Left lobe of liver (tissue), 2 donors: ENCODE results near the gene PROS1. TPM values are rescaled to one million over a fixed set of nuclear protein-coding genes. Genes with fewer than 3 reads are reported as not detected.
"Not testable (repeated sequence)": the region's sequence is repeated elsewhere in the genome, so short reads cannot be mapped to it uniquely, and the experiment has no call there.

Experiments used
- ATAC-seq: fragments of 200-7000 bp; cut with Tn5 transposase; one replicate; pipeline ENCODE4 v1.9.1; 2020; ENCODE audit warnings: mild to moderate bottlenecking, moderate library complexity
- DNase-seq: peaks from one replicate; pipeline ENCODE4 v3.0.0-alpha.2; 2020; ENCODE audit warnings: low spot score
- total RNA-seq: library from RNA; stranded (reverse); gene quantifications from one replicate; pipeline ENCODE4 v1.2.1, GENCODE V29; 2021
- donor health status: DM: no; HTN: no; CAD: no; lungs with moderate emphysema.
- donor health status: DM: no; HTN: yes; CAD: no.

PROS1 gene
- total RNA-seq, 1 donor from 2014 or later: 147 TPM

DNA sequence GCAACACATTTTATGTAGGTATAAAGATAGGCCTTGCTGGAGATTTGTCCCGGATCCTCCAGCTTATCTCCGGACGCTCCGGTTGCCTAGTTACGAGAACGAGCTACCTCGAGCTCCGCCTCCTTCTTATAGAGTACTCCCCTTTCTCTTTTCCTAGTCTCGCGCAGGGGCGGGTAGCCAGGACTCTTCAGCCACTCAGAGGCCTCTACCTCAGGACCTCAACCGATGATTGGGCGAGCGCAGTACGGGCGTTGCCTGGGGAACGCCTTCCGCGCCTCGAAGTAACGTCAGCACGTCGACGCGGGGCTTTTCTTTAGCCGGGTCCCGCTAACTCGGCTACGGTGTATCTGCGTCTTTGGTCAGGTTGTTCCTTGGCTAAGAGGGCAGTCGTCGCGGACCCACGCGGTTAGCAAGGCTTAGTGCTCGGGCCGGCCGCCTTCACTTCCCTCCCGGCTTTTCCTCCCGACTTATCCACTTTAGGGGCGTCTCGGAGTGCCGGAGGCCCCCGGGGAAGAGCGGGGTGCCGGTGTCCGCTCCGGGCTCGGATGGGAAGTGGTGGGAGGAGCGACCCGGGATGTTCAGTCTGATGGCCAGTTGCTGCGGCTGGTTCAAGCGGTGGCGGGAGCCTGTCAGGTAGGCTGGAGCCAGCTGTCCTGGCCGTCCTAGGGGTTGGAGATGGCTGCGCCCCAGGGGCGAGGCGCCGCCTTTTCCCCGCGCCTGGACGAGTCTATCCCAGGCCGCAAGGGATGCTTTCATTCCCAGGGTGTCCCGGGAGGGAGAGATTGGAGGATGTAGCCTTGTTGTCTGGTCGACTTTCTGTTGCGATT lies 6.4 kb upstream of the PROS1 start, which contains the start of gene ARL13B:
Gene ARL13B (plus strand): TSS at position 306 of the 827 bp plus-strand sequence. CDS start 269 bp downstream, at position 575.
- ATAC-seq (peak; percentile 98), DNase-seq (peak; percentile 99)

DNA sequence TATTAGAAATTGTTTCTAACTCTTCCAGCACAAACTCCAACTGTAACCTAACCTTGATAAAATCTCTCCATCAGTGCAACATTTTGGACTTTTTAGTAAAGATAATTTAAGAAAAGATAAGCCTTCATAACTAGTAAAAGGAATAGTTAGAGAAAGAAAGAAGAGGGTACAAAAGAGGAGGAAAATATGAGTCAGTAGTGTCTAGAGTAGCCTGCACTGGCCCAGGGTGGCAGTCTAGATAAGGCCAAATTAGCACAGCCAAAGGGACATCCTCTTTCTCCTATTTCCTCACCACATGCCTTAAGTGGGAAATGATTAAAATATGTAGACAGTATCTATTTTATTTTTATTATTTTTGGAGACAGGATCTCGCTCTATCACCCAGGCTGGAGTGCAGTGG lies 3.7 kb downstream of the PROS1 start:
- no peak for DNase-seq
- no peak for ATAC-seq

DNA sequence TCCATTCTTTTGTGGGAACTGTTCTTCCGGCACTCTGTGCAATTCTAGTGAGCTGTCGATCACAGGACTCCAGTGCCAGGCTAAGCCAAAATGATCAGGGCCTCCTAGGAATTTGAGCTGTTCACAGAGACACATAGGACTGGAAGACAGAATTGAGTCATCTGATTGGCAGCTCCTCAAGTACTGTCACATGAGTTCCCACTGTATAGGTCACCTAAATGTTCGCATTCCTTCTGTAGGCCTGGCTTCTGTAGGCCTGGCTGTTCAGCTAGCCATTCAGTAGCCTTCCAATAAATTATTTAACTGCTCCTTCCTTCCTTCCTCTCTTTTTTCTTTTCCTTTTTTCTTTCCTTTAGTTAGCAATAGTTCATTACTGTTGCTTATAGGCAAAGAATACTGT lies 4.3 kb downstream of the PROS1 start:
- DNase-seq: no peak
- no peak for ATAC-seq

DNA sequence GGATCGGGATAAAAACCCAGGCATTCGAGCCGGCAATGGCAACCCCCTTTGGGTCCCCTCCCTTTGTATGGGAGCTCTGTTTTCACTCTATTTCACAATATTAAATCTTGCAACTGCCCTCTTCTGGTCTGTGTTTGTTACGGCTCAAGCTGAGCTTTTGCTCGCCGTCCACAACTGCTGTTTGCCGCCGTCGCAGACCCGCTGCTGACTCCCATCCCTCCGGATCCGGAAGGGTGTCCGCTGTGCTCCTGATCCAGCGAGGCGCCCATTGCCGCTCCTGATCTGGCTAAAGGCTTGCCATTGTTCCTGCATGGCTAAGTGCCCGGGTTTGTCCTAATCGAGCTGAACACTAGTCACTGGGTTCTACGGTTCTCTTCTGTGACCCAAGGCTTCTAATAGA lies 8.6 kb downstream of the PROS1 start:
- not testable (repeated sequence) for ATAC-seq

DNA sequence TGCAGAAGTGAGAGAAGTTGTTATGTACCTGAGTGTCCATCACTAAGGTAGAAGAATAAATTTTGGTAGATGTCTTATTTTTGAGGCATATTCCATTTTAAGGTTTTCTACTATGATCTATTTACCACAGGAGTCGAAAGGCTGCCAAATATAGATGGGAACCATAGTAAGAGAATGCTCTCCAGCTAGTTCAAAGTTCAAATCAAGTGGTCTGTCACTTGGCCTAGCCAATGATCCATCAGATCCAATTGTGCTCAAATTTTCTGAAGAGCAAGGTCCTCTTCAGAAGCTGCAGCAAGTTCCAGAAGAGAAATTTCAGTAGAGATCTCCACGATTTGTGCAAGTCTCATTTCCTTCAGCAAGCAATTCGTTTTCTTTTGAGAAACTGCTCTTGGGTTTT lies 10.9 kb downstream of the PROS1 start:
- ATAC-seq (peak; percentile 62), DNase-seq (no peak)

More for the DNA sequence above, 8.6 kb downstream of the PROS1 start:
- not testable (repeated sequence) for DNase-seq

DNA sequence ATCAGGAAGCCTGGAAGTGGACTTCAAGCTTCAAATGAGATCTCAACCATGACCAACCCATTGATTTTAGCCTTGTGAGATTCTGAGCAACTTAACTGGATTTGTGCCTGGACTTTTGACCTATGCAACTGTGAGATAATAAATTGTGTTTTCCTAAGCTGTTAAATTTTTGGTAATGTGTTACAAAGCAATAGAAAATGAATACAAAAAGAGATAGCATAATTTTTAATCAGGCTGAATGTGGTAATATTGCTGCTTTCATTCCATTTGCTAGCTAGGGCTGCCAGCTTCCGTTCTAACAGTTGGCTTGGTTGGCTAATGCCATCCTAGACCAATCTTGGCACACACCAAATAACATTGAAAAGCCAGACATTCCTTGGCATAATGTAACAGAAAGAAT lies 12.2 kb downstream of the PROS1 start:
- peak; percentile 88 for ATAC-seq
- peak; percentile 60 for DNase-seq

DNA sequence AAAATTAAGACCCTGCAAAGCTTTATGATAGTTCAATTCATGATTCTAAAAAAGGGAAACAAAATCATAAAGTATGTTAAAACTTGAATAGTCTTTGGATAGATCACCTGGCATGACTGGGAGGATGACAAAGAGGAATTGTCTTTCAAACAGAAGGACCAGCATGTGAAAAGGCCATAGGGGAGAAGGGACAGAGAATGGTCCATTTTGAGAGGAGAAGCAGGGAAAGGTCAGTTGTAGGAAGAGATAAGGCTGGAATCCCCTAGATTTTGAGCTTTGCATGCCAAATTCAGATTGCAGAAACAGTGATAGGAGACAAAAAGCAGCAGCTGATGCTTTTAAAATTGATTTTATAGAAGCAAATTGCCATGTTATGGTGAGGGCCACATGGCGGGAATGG lies 12.7 kb downstream of the PROS1 start:
- ATAC-seq (no peak), DNase-seq (no peak)

DNA sequence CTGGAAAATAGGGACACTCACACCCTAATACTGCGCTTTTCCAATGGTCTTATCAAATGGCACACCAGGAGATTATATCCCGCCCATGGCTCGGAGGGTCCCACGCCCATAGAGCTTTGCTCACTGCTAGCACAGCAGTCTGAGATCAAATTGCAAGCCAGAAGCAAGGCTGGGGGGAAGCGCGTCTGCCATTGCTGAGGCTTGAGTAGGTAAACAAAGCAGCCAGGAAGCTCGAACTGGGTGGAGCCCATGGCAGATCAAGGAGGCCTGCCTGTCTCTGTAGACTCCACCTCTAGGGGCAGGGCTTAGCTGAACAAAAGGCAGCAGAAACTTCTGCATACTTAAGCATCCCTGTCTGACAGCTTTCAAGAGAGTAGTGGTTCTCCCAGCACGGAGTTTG lies 23.7 kb downstream of the PROS1 start:
- not testable (repeated sequence) for DNase-seq, ATAC-seq

DNA sequence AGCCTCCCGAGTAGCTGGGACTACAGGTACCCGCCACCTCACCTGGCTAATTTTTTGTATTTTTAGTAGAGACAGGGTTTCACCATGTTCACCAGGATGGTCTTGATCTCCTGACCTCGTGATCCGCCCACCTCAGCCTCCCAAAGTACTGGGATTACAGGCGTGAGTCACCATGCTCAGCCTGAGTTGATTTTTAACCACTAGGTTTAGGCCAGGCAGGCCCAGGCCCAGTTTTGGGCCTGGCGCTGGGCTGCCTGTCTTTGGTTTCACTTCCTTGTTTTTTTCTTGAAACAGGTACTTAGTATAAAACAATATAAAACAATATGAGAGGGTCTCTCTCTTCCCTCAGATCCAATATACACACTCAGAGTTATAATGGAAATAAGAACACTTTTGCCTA lies 36.2 kb downstream of the PROS1 start:
- not testable (repeated sequence) for DNase-seq, ATAC-seq

DNA sequence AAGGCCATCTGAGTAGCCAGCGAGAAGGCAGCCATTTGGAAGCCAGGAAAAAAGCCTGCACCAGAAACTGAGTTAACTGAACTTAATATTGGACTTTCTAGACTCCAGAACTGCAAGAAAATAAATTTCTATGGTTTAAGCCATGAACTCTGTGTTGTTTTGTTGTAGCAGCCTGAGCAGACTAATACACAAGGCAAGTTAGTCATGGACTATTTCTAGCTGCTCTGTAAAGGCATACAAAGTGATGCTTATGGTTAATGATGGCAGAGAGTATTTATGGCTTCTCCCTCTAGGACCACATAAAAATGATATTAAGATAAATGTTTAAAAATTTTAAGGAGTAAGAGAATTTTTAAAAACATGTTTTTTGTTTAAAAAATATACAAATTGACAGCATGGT lies 37.1 kb downstream of the PROS1 start:
- DNase-seq (no peak), ATAC-seq (no peak)

DNA sequence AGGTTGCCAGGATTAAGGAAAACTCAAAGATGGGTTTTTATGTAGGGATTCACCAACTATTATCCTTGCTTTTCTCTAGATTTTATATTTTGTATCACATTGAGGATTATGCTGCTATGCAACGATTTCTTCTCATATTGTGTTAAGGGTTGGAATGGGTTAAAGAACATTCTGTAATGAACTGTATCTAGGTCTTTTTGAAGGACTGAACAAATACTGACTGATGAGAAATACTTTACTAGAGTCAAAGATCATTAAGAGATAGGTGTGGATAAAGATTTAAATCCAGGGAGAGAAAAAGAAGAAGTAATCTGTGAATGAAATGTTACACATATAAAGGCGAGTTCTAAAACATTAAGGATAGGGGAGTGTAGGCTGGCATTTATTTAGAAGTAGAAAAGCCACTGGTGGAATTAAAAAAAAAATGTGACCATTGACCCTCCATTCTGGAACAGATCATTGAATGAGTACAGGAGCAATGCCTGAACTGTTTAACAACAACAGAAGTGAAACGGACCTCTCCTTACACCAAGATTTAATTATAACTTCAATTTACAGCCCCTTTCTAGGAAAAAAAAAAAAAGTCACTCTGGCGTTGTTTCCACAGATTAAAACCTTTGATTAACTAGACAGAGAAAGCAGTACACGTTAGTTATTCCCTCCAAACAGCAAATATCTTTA lies 39.2 kb downstream of the PROS1 start:
- DNase-seq: no peak
- peak; percentile 76 for ATAC-seq

DNA sequence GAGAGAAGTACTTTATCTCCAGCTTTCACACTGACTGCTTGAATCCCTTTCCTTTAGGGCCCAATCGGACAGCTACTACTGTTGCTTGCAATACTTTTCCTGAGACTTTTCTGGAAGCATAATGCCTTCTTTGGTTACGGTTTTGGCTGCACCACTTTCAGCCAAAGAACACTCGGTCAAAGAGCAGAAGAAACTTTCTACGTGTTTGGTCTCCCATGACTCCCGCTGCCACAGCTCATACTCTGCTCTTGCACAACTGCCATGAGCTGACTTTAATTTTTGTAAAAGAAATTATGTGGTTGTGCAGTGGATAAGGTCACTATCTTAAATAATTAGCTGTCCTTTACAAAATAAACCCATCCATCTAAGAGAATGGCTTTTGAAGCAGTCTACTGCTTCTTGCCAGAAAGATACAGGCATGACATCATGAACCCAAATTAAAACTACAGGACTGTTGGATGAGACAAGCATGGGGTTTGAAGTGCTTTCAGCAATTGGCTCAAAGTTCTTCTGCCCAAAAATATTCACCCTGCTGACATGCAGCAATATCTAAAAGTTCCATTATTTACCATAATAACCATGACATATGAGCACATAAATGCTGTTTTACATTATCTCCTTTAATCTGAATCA lies 42.0 kb downstream of the PROS1 start:
- peak; percentile 68 for DNase-seq
- ATAC-seq: peak; percentile 81

DNA sequence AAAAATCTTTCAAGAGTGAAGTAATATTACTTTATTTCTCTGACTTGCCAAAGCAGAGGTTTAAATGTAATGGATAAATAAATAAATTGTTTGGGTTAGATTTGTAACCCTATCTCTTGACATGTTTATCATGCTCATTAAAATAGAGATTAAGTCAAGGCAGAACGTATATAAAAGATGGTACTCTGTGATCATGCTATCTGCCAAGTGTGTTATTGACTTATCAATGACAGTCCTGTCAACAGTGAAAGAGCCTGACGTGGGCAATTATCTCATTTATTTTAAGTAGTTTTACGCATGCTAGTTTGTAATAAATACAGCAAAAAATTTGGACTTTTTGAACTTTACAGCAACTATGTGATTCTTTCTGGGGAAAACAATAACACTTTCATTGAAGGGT lies 43.7 kb downstream of the PROS1 start:
- no peak for DNase-seq
- ATAC-seq: no peak

DNA sequence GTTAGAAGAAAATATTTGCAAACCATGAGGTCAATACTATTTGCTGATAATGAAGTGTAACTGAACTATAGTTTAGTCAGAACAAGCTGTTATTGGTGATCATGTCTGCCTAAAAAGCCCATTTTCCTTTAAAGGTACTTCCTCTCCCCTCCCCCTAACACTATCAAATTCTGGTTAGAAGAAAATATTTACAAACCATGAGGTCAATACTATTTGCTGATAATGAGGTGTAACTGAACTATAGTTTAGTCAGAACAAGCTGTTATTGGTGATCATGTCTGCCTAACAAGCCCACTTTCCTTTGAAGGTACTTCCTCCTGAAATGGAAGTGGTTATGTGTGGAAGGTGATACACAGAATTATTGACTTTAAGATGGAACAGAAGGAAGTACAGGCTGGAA lies 46.9 kb downstream of the PROS1 start:
- no peak for ATAC-seq
- DNase-seq: no peak

DNA sequence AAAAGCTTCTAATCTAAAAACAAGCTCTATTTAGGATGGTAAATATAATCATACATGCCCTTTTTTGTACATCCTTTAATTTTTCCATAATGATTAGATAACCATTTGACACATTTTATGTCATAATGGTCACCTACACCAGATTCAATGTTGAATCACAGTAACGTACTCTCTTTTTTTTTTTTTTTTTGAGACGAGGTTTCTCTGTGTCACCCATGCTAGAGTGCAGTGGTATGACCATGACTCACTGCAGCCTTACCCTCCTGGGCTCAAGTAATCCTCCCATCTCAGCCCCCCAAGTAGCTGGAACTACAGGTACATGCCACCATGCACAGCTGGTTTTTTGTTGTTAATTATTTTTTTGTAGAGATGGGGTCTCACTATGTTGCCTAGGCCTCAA lies 49.2 kb downstream of the PROS1 start:
- ATAC-seq (no peak), DNase-seq (no peak)

DNA sequence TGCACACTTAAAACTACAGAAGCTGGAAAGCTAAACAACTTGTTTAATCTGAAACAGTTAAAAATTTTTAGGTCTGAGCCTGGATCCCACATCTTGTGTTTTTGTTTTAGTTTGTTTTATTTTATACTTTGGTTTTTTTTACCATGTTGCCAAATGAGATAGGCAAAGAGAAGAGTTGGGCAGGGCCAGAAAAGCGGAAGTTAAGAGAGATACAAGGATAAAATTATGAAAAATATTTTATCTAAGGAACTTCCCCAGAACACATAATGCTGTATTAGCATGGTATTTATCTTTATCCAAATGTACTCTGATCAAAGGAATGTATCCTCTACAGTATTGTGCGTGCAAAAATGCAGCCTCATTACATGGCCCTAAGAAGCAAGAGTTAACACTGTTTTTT lies 50.7 kb downstream of the PROS1 start:
- DNase-seq: no peak
- ATAC-seq: no peak

DNA sequence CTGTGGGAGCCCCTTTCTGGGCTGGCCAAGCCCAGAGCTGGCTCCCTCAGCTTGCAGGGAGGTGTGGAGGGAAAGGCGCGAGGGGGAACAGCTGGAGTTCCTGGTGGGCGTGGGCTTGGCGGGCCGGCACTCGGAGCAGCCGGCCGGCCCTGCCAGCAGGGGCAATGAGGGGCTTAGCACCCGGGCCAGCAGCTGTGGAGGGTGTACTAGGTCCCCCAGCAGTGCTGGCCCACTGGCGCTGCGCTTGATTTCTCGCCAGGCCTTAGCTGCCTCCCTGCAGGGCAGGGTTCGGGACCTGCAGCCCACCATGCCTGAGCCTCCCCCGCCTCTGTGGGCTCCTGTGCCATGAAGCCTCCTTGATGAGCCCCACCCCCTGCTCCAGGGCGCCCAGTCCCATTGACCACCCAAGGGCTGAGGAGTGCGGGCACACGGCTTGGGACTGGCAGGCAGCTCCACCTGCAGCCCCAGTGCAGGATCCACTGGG lies 56.1 kb downstream of the PROS1 start:
- not testable (repeated sequence) for DNase-seq, ATAC-seq

DNA sequence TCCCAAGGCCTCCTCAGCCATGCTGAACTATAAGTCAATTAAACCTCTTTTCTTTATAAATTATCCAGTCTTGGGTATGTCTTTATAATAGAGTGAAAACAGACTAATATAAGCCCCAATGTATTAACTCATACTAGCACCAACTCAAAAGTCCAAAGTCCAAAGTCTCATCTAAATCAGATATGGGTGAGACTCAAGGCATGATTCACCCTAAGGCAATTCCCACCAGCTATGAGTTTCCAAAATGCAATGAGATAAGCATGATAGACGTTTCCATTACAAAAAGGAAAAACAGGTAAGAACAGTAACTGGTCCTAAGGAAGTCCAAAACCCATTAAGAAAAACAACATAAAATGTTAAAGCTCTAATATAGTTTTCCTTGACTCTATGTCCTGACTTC lies 60.1 kb downstream of the PROS1 start:
- not testable (repeated sequence) for DNase-seq

DNA sequence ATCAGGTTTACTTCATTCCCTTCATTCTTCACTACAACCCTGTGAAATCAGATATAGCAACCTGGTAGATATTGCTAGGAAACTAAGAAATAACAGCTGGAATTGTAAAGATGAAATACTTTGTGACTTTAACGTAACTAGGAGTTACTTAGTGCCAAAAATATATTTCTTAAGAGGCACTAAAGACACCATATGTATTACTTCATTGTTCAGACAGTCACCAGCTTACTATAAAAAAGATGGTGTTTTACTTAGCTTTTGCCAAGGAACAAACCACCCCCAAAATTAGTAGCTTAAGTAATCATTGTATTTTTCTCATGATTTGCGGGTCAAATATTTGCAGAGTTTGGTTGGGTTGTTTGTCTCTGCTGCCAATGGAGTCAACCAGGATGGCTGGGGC lies 62.5 kb downstream of the PROS1 start:
- no peak for DNase-seq
- no peak for ATAC-seq

More for the DNA sequence above, 60.1 kb downstream of the PROS1 start:
- ATAC-seq: not testable (repeated sequence)

DNA sequence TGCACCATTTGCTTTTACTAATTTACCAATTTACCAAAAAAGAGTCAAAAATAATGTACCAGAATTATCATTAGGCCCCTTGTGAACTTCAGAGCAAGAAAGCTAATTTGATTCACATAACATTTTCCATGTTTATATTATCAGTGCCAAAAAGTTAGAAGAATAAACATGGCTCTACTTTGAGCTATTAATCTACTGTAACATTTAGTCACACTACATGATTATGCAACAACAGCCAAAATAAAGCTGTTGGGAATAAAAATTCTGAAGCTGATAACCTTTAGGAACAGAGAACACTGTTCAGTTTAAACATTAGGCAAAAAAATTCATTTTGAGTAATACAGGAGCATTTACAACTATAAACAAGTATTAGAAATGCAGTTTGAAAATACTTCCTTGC lies 63.6 kb downstream of the PROS1 start:
- no peak for DNase-seq
- ATAC-seq: peak; percentile 16

DNA sequence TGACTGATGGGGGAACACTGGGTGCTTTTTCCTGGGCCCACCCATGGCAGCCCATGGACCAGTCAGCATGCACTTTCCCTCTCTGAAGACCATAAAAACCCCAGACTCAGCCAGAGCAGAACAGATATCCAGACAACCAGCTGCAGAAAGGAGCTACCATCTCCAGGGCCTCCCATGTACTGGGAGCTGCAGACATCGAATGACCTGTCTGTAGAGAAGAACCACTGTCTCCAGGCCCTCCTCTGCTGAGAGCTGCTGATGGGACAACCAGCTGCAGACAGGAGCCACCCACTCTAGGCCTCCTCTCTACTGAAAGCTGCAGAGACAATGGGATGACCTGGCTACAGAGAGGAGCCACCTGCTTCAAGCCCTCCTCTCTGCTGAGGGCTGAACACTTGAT lies 66.6 kb downstream of the PROS1 start:
- ATAC-seq (peak; percentile 22), DNase-seq (no peak)
